Measurements from ENCODE around the gene DNM3. TPM values are rescaled to one million over a fixed set of nuclear protein-coding genes. Genes with fewer than 3 reads are reported as not detected.

DNM3 gene
- polyA plus RNA-seq, 1 of the 3 experiments (the other 2 are of a cell fraction) = 0.43 TPM

DNA sequence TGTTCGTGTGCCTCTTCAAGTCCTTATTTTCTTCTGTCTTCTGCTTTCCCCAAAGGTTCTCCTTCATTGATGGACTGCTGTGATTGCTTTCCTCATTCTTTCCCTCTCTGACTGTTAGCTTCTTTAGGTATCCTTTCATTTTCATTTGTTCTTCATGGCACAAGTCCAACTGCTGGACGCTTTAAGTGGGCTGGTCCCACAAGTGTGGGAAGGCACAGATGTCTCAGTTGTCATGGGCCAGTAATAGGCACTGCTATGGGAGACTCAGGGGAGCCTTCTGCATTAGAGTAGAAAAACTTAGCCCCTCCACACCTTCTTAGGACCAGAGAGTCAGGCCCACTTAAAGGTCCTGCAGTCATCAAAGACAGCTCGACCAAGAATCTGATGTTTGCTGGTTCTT lies 456.8 kb downstream of the DNM3 start (continued):
- TF ChIP-seq, protein P1, sequence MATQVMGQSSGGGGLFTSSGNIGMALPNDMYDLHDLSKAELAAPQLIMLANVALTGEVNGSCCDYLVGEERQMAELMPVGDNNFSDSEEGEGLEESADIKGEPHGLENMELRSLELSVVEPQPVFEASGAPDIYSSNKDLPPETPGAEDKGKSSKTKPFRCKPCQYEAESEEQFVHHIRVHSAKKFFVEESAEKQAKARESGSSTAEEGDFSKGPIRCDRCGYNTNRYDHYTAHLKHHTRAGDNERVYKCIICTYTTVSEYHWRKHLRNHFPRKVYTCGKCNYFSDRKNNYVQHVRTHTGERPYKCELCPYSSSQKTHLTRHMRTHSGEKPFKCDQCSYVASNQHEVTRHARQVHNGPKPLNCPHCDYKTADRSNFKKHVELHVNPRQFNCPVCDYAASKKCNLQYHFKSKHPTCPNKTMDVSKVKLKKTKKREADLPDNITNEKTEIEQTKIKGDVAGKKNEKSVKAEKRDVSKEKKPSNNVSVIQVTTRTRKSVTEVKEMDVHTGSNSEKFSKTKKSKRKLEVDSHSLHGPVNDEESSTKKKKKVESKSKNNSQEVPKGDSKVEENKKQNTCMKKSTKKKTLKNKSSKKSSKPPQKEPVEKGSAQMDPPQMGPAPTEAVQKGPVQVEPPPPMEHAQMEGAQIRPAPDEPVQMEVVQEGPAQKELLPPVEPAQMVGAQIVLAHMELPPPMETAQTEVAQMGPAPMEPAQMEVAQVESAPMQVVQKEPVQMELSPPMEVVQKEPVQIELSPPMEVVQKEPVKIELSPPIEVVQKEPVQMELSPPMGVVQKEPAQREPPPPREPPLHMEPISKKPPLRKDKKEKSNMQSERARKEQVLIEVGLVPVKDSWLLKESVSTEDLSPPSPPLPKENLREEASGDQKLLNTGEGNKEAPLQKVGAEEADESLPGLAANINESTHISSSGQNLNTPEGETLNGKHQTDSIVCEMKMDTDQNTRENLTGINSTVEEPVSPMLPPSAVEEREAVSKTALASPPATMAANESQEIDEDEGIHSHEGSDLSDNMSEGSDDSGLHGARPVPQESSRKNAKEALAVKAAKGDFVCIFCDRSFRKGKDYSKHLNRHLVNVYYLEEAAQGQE (IDR thresholded peaks at IDR 0.05; ENCODE audit: low read depth, low read length) = no peak
- TF ChIP-seq FOXJ3 (CRISPR knock-in tag; IDR thresholded peaks at IDR 0.05) (no peak), POLR2AphosphoS5 (IDR thresholded peaks at IDR 0.05; ENCODE audit: low read depth, low read length) (no peak), CHD2 (IDR thresholded peaks at IDR 0.05; ENCODE audit: low read length, partially characterized antibody) (no peak)
- TF ChIP-seq, protein P2, sequence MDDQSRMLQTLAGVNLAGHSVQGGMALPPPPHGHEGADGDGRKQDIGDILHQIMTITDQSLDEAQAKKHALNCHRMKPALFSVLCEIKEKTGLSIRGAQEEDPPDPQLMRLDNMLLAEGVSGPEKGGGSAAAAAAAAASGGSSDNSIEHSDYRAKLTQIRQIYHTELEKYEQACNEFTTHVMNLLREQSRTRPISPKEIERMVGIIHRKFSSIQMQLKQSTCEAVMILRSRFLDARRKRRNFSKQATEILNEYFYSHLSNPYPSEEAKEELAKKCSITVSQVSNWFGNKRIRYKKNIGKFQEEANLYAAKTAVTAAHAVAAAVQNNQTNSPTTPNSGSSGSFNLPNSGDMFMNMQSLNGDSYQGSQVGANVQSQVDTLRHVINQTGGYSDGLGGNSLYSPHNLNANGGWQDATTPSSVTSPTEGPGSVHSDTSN (IDR thresholded peaks at IDR 0.05) = no peak

DNA sequence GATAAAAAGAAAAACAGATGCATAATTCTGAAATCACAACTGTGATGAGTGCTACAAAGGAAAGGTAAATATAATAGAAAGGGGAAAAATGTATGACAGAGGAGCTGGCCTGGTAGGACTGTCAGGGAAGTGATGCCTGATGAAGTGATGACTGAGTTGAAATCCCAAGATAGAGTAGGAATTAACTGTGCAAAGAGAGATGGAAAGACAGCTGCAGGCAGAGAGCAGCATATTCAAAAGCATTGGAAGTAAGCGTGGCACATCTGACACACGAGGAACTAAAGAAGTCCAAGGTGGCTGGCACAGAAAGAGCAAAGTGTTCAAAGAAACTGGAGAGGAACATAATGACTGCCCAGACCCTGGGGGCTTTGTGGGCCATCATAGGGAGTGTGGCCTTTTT lies 457.6 kb downstream of the DNM3 start:
- CTCF ChIA-PET = no interaction called here
- H3K4me1 ChIP-seq (ENCODE audit: control insufficient read depth in 1 of 2, insufficient read depth in 2 of 2, low read depth in 1 of 2, low read length in 1 of 2) = no peaks in the 10 kb centered on the region; a peak in 1 of 4 replicates
- no peaks in the 10 kb centered on the region for H3K27me3 ChIP-seq (ENCODE audit: insufficient read depth)
- TF ChIP-seq, protein P3, sequence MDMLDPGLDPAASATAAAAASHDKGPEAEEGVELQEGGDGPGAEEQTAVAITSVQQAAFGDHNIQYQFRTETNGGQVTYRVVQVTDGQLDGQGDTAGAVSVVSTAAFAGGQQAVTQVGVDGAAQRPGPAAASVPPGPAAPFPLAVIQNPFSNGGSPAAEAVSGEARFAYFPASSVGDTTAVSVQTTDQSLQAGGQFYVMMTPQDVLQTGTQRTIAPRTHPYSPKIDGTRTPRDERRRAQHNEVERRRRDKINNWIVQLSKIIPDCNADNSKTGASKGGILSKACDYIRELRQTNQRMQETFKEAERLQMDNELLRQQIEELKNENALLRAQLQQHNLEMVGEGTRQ (IDR thresholded peaks at IDR 0.05; ENCODE audit: borderline replicate concordance, low read depth, low read length) = no peak
- TF ChIP-seq, protein P4, sequence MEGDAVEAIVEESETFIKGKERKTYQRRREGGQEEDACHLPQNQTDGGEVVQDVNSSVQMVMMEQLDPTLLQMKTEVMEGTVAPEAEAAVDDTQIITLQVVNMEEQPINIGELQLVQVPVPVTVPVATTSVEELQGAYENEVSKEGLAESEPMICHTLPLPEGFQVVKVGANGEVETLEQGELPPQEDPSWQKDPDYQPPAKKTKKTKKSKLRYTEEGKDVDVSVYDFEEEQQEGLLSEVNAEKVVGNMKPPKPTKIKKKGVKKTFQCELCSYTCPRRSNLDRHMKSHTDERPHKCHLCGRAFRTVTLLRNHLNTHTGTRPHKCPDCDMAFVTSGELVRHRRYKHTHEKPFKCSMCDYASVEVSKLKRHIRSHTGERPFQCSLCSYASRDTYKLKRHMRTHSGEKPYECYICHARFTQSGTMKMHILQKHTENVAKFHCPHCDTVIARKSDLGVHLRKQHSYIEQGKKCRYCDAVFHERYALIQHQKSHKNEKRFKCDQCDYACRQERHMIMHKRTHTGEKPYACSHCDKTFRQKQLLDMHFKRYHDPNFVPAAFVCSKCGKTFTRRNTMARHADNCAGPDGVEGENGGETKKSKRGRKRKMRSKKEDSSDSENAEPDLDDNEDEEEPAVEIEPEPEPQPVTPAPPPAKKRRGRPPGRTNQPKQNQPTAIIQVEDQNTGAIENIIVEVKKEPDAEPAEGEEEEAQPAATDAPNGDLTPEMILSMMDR (IDR thresholded peaks at IDR 0.05) = no peak
- TF ChIP-seq RAD21 (IDR thresholded peaks at IDR 0.05; ENCODE audit: low read length) = no peak
- H3K4me2 ChIP-seq = no peak overlapping the region
- H3K9me3 ChIP-seq = no peaks in the 10 kb centered on the region
- no peaks in the 10 kb centered on the region for H3K9me2 ChIP-seq
- no peak overlapping the region for H3K27ac ChIP-seq (ENCODE audit: low read depth in 2 of 2, low read length in 1 of 2)
- no peak overlapping the region for H2AFZ ChIP-seq (ENCODE audit: low read depth)
- H3F3A ChIP-seq (replicated peaks; ENCODE audit: insufficient read depth) = no peaks in the 10 kb centered on the region
- POLR2A ChIA-PET = no interaction called here
- no peaks in the 10 kb centered on the region for H3K79me2 ChIP-seq (ENCODE audit: insufficient read depth)
- no peak for DNase-seq
- no peak overlapping the region for H3K9ac ChIP-seq
- H3K36me3 ChIP-seq (replicated peaks in 1 of 2; ENCODE audit: control insufficient read depth in 1 of 2, insufficient read depth in 2 of 2, low read length in 1 of 2) = peaks cover 0 to 11% of the 10 kb centered on the region in 2 experiments
- H3K4me3 ChIP-seq (ENCODE audit: low read depth in 2 of 2, low read length in 1 of 2) = no peak overlapping the region
- no peaks in the 10 kb centered on the region for H4K20me1 ChIP-seq (ENCODE audit: insufficient read depth)
- 79% methylated on average over 2 of the region's 2 CpGs for WGBS (ENCODE audit: low lambda C conversion rate)
